Measurements from ENCODE around the gene MAPKAPK5. TPM values are rescaled to one million over a fixed set of nuclear protein-coding genes. Genes with fewer than 3 reads are reported as not detected.

The MAPKAPK5 gene
- total RNA-seq, 1 donor from 2014 or later: 30.1 TPM

DNA sequence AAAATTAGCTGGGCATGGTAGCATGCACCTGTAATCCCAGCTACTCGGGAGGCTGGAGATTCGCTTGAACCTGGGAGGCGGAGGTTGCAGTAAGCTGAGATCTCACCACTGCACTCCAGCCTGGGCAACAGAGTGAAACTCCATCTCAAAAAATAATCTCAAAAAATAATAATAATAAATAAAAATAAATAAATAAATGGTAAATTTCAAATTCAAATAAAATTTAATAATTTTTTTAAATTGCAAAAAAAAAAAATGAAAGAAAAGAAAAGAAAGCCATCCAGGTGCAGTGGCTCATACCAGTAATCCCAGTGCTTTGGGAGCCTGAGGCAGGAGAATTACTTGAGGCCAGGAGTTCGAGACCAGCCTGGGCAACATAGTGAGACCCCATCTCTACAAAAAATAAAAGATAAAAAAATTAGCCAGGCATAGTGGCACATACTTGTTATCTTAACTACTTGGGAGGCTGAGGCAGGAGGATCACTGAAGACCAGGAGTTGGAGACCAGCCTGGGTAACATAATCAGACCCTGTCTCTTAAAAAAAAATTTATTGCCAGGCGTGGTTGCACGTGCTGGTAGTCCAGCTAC, 38.9 kb upstream of the MAPKAPK5 start:
- DNase-seq (ENCODE audit: low spot score): peak; percentile 13
- Mint-ChIP-seq H3K36me3 (ENCODE audit: low read depth) (peaks cover 18% of the 10 kb centered on the region), H3K27me3 (ENCODE audit: low read depth) (no peaks in the 10 kb centered on the region), H3K4me1 (ENCODE audit: low read depth) (no peaks in the 10 kb centered on the region), H3K9me3 (ENCODE audit: low read depth) (no peaks in the 10 kb centered on the region), H3K27ac (ENCODE audit: unreplicated experiment) (no peak overlapping the region), H3K4me3 (ENCODE audit: unreplicated experiment) (no peak overlapping the region)
- TF ChIP-seq, protein P1, sequence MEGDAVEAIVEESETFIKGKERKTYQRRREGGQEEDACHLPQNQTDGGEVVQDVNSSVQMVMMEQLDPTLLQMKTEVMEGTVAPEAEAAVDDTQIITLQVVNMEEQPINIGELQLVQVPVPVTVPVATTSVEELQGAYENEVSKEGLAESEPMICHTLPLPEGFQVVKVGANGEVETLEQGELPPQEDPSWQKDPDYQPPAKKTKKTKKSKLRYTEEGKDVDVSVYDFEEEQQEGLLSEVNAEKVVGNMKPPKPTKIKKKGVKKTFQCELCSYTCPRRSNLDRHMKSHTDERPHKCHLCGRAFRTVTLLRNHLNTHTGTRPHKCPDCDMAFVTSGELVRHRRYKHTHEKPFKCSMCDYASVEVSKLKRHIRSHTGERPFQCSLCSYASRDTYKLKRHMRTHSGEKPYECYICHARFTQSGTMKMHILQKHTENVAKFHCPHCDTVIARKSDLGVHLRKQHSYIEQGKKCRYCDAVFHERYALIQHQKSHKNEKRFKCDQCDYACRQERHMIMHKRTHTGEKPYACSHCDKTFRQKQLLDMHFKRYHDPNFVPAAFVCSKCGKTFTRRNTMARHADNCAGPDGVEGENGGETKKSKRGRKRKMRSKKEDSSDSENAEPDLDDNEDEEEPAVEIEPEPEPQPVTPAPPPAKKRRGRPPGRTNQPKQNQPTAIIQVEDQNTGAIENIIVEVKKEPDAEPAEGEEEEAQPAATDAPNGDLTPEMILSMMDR (IDR thresholded peaks at IDR 0.05): no peak

GRCh38 chr12:111803851-111804250, 38.2 kb upstream of the MAPKAPK5 start:
- no peaks in the 10 kb centered on the region for H3K27me3 Mint-ChIP-seq (ENCODE audit: low read depth)
- H3K9me3 Mint-ChIP-seq (ENCODE audit: low read depth): no peaks in the 10 kb centered on the region
- H3K4me3 Mint-ChIP-seq (ENCODE audit: unreplicated experiment): no peak overlapping the region
- no peak overlapping the region for H3K27ac Mint-ChIP-seq (ENCODE audit: unreplicated experiment)
- H3K36me3 Mint-ChIP-seq (ENCODE audit: low read depth): peaks cover 17% of the 10 kb centered on the region
- TF ChIP-seq, protein P1 (IDR thresholded peaks at IDR 0.05): no peak
- no peaks in the 10 kb centered on the region for H3K4me1 Mint-ChIP-seq (ENCODE audit: low read depth)
- DNase-seq (ENCODE audit: low spot score): peak; percentile 59

DNA sequence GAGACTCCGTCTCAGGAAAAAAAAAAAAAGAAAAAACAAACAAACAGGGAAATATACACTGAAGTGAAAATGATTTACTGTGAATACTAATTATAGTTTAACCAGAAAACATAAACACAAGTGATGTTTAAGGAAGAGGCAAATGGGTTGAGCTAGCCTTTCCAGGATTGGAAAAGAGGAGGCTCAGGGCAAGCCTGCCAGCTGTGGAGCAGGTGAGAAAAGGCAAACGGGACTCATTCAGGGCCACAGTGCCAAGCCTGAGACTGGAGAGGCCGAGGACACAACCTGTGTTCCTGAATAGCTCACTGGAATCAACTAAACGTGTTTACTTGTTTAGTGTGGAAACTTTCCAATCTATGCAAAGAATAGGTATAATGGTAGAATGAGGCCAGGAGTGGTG, 35.7 kb upstream of the MAPKAPK5 start:
- Mint-ChIP-seq H3K27ac (ENCODE audit: unreplicated experiment) (no peak overlapping the region), H3K9me3 (ENCODE audit: low read depth) (no peaks in the 10 kb centered on the region), H3K4me1 (ENCODE audit: low read depth) (no peaks in the 10 kb centered on the region), H3K27me3 (ENCODE audit: low read depth) (no peaks in the 10 kb centered on the region), H3K4me3 (ENCODE audit: unreplicated experiment) (no peak overlapping the region), H3K36me3 (ENCODE audit: low read depth) (peaks cover 9% of the 10 kb centered on the region)
- peak; percentile 51 for DNase-seq (ENCODE audit: low spot score)
- TF ChIP-seq, protein P1 (IDR thresholded peaks at IDR 0.05): no peak

DNA sequence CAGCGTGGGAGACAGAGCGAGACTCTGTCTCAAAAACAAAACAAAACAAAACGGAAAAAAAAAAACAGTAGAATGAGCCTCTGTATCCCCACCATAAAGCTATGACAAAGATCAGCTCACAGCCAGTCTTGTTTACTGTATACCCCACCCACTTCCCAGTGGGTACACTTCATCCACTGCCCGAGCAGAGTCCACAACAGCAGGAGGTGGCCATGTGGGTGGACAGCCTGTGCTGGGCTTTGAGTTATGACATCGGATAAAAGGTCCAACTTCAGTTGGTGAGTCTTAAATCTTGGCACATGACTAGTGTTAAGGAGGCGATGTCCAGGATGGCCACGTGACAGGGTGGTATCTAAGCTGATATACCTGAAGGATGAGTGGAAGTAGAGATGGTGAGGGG, 34.8 kb upstream of the MAPKAPK5 start:
- Mint-ChIP-seq H3K4me1 (ENCODE audit: low read depth) (no peaks in the 10 kb centered on the region), H3K27me3 (ENCODE audit: low read depth) (no peaks in the 10 kb centered on the region)
- TF ChIP-seq, protein P1 (IDR thresholded peaks at IDR 0.05): no peak

DNA sequence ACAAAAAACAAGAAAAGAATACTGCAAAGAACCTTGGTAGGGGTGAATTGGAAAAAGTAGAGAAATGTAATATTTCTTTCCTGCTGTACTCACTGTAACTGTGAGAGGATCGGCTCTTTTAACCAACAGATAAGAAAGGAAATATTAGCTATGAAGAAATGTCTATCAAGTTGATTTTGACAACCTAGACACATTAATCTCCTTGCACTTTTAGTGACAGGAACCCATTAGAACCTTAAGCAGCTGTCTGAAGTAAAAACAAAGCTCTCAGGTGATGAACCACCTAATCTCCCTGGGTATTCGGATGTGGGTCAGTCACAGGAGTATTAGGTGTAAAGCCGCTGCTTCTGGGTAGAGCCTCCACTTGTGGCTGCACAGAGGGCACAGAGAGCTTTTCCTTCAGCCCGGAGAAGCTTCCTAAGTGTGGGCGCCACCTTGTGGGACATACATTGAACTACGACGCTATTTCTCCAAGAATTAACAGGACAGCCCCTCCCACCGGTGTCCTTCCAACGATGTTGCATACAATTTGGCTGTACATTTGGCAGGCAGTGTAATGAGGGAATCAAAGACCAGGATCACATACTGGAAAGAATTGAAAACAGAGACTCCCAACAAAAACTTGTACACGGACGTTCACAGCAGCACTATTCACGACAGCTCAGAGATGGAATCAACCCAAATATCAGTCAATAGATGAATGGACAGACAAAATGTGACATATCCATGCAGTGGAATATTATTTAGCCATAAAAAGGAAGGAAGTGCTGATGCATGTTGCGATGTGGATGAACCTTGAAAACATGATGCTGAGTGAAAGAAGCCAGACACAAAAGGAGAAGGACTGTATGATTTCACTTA, 28.9 kb upstream of the MAPKAPK5 start:
- TF ChIP-seq, protein P1 (IDR thresholded peaks at IDR 0.05): peak; percentile 91
- Mint-ChIP-seq H3K9me3 (ENCODE audit: low read depth) (no peaks in the 10 kb centered on the region), H3K27ac (ENCODE audit: unreplicated experiment) (no peak overlapping the region), H3K4me1 (ENCODE audit: low read depth) (peaks cover 5% of the 10 kb centered on the region), H3K4me3 (ENCODE audit: unreplicated experiment) (no peak overlapping the region), H3K36me3 (ENCODE audit: low read depth) (peaks cover 10% of the 10 kb centered on the region), H3K27me3 (ENCODE audit: low read depth) (no peaks in the 10 kb centered on the region)
- DNase-seq (ENCODE audit: low spot score): no peak

More for the DNA sequence above, 34.8 kb upstream of the MAPKAPK5 start:
- H3K4me3 Mint-ChIP-seq (ENCODE audit: unreplicated experiment): no peak overlapping the region
- no peak overlapping the region for H3K27ac Mint-ChIP-seq (ENCODE audit: unreplicated experiment)
- peaks cover 13% of the 10 kb centered on the region for H3K36me3 Mint-ChIP-seq (ENCODE audit: low read depth)
- peak; percentile 28 for DNase-seq (ENCODE audit: low spot score)
- no peaks in the 10 kb centered on the region for H3K9me3 Mint-ChIP-seq (ENCODE audit: low read depth)
